ENCODE results near the gene GRSF1.

GRCh38 chr4:70873216-70873615 is 33.5 kb upstream of the GRSF1 start:
- TF ChIP-seq REPIN1 (CRISPR knock-in tag; IDR thresholded peaks at IDR 0.05; ENCODE audit: borderline replicate concordance, low read depth) (no peak), TBX2 (CRISPR knock-in tag; IDR thresholded peaks at IDR 0.05; ENCODE audit: borderline replicate concordance) (no peak), NR3C1 (CRISPR knock-in tag; IDR thresholded peaks at IDR 0.05) (no peak)
